GM20000 (cell line): ENCODE data around the gene NCOA7.

Source experiments
- DNase-seq: peaks from one replicate; pipeline ENCODE4 v3.0.0; 2012; ENCODE audit warnings: low spot score
- TF ChIP-seq, protein P1 (sequence below): IDR thresholded peaks from 2 replicates; pipeline ENCODE4 v1.5.1; 2012; ENCODE audit warnings: mild to moderate bottlenecking, control low read depth; ENCODE audit errors: extremely low read depth, missing control alignments

Gene NCOA7

DNA sequence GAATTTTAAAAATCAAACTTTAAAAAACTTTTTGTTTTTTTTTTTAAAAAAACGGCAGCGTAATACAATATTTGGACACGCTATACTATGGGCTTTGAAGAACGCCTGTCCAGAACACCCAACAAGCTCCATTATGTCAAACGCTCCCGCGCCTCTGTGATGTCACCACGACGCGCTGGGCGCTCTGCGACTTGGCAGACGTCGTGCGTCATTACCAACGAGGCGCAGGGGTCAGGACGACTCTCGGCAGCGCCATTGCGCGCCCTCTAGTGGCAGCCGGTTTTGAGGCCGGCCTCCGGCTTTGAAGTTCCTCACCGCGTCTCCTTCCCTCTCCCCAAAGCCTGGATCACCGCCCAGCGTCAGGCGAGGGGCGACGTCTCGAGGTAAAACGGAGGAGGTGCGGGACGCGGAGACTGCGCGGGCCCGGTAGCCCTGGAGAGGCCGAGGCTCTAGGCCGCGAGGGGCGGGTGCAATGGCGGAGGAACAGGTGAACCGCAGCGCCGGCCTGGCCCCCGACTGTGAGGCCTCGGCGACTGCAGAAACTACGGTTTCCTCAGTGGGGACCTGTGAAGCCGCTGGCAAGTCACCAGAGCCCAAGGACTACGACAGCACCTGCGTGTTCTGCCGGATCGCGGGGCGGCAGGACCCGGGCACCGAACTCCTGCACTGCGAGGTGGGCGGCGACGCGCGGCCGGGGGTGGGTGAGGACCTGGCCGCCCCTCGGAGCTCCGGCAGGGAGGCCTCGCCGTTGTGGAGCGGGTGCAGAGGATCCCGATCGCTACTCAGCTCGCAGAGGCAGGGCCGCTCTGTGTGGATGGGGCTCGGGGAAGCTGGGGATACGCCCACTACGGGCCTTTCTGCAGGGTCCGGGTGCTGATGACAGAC, 166.0 kb downstream of the NCOA7 start, which contains the start of gene HINT3:
TSS of gene HINT3 (plus strand) at position 265 of the 885 bp plus-strand sequence. CDS start at position 473, 208 bp downstream.
- peak; percentile 94 for DNase-seq
- TF ChIP-seq, protein P1, sequence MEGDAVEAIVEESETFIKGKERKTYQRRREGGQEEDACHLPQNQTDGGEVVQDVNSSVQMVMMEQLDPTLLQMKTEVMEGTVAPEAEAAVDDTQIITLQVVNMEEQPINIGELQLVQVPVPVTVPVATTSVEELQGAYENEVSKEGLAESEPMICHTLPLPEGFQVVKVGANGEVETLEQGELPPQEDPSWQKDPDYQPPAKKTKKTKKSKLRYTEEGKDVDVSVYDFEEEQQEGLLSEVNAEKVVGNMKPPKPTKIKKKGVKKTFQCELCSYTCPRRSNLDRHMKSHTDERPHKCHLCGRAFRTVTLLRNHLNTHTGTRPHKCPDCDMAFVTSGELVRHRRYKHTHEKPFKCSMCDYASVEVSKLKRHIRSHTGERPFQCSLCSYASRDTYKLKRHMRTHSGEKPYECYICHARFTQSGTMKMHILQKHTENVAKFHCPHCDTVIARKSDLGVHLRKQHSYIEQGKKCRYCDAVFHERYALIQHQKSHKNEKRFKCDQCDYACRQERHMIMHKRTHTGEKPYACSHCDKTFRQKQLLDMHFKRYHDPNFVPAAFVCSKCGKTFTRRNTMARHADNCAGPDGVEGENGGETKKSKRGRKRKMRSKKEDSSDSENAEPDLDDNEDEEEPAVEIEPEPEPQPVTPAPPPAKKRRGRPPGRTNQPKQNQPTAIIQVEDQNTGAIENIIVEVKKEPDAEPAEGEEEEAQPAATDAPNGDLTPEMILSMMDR = peak; percentile 92

DNA sequence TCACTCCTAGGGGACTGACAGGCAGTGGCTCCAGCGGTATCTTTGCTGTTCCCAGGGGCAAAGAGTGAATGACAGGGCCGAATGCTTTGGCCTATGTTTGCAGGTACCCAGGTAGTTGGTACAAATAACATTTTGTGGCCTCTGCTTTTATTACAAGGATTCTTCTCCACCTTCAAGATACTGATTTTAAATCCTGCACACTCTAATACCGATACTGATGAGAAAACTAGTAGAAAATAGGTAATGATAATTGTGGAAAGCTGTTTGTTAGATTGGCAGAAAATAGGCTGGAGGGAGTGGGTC, 166.6 kb downstream of the NCOA7 start:
- no peak for DNase-seq
- TF ChIP-seq, protein P1 = no peak

DNA sequence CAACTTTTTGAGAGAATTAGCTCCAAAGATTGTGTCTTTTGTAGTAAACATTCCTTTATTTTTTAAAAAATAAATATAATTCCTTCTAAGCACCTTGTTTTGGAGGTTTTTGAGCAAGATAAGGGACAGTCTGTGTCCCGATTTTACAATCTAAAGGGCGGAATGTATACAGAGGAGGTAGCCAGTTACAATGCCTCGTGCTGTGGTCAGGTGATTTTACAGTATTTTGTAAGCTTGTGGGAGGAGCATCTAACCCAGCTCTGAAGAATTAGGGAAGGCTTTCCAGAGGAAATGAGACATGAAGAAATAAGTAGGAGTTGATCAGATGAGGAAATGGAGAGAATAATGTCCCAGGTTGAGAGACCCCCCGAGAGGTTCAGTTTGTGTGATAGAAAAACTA, 167.1 kb downstream of the NCOA7 start:
- no peak for DNase-seq
- TF ChIP-seq, protein P1 = no peak

DNA sequence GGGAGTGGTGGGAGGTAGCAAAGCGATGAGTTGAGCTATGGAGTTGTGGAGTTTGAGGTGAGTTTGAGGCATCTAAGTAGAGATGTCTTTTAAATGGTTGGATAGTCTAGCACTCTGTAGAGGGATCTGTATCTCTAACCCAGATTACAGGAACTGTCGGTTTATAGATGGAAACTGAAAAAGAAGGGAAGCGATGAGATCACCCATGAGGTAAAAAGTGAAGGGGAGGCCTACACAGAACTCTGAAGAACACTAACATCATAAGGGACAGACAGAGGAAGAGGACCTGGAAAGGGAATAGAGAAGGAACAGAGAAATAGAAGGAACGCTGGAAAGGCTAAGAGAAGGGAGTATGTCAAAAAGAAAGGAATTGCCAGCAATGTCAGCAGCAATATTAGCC, 168.3 kb downstream of the NCOA7 start:
- DNase-seq = no peak
- TF ChIP-seq, protein P1 = no peak

DNA sequence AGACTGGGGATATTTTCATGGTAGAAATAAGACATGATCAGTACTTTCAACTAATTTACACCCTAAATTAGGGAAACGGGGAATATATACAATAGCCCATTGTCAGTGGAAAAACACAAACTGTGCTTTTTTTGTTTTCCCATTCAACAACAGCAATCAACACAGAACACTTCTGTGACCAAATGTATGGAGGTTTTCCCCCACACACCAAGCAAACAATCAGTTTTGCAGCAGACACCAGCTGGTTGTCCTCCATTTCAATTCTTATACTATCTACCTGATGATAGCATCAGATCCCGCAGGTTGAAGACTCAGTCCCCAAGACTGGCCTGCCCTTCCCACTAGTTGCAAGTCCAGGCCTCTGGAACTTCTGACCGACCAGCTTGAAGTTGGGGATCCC, 170.4 kb downstream of the NCOA7 start:
- no peak for DNase-seq
- TF ChIP-seq, protein P1 = no peak

DNA sequence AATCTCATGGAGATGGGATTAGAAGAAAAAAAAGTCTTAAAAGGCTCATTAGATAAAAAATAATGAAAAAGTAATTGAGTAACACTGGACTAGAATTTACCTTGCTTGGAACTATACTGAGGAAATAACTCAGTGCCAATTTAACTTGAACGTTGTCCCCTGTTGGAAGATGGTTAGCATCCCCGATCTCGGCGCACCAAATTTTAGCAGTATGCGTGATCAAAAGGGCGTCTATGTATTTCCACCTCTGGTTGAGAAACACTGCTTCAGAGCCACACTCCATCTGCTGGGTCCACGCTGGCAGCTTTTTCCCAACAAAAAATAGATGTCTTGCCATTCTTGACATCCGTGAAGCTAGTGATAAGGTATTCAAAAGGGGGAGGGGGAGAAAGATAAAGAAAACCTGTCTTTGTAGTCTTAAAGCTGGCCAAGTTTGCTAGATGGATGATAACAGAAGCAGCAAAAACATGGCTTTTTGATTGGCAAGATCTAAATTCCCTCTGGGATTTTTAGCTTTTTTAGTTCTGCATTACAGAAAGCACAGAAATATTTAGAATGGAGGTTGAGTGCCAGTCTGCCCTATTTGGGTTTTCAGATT, 172.2 kb downstream of the NCOA7 start:
- TF ChIP-seq, protein P1 = no peak
- no peak for DNase-seq

DNA sequence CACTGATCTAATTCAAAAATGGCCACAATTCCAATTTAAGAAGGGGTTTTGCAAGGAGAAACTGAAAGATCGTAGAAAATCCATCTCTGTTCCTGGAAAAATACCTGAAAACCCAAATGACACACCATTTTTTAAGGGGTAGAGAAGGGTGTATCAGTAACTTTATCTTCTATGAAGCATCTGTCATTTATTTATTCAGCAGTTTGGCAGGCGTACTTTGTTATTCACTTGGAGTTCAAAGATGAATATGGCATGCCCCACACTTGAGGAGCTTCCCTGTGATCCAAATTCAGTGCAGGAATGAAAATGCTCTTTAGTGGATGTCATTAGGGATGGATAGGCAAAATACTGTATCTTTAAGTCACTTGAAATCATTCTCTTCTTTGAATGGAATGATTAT, 173.1 kb downstream of the NCOA7 start:
- DNase-seq = no peak
- TF ChIP-seq, protein P1 = no peak
